ENCODE data around the gene NME9. TPM values are rescaled to one million over a fixed set of nuclear protein-coding genes. Genes with fewer than 3 reads are reported as not detected.

The NME9 gene
- polyA plus RNA-seq, 2 of the 4 experiments (the other 2 are of a cell fraction), result 0.05 TPM; not detected in 1

DNA sequence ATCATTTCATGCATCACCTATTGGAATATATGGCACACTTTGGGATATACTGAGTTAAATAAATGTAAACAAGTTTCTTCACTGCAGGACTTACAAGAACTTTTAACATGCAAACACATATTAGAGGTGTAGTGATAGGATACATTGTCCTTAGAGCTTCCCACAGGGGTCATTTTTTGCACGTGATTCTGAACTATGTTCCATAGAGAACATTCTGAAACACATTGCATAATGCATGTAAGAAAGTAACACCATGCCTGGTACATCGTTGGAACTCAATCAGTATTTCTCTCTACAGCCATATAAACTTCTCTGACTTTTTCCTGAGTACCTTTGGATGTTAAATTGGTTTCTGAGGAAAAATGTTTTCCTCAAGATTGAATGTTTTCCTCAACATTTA, 47.0 kb upstream of the NME9 start (continued):
- TF ChIP-seq, protein P1, sequence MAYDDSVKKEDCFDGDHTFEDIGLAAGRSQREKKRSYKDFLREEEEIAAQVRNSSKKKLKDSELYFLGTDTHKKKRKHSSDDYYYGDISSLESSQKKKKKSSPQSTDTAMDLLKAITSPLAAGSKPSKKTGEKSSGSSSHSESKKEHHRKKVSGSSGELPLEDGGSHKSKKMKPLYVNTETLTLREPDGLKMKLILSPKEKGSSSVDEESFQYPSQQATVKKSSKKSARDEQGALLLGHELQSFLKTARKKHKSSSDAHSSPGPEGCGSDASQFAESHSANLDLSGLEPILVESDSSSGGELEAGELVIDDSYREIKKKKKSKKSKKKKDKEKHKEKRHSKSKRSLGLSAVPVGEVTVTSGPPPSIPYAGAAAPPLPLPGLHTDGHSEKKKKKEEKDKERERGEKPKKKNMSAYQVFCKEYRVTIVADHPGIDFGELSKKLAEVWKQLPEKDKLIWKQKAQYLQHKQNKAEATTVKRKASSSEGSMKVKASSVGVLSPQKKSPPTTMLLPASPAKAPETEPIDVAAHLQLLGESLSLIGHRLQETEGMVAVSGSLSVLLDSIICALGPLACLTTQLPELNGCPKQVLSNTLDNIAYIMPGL (CRISPR knock-in tag; IDR thresholded peaks at IDR 0.05; ENCODE audit: borderline replicate concordance), result no peak
- no peak for TF ChIP-seq MAFK (IDR thresholded peaks at IDR 0.05; ENCODE audit: partially characterized antibody)

DNA sequence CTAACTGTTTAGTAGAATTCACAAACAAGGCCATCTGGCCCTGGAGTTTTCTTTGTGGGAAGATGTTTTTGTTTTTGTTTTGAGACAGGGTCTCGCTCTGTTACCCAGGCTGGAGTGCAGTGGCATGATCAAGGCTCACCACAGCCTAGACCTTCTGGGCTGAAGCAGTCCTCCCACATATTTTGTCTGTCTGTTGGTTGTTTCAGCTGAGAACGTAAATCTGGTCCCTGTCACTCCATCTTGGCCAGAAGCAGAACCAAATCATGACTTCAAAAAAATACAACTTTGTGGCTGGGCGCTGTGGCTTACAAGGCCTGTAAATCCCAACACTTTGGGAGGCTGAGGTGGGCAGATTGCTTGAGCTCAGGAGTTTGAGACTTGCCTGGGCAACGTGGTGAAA, 45.8 kb upstream of the NME9 start:
- no peak for TF ChIP-seq HDAC2 (IDR thresholded peaks at IDR 0.05)
- TF ChIP-seq, protein P2, sequence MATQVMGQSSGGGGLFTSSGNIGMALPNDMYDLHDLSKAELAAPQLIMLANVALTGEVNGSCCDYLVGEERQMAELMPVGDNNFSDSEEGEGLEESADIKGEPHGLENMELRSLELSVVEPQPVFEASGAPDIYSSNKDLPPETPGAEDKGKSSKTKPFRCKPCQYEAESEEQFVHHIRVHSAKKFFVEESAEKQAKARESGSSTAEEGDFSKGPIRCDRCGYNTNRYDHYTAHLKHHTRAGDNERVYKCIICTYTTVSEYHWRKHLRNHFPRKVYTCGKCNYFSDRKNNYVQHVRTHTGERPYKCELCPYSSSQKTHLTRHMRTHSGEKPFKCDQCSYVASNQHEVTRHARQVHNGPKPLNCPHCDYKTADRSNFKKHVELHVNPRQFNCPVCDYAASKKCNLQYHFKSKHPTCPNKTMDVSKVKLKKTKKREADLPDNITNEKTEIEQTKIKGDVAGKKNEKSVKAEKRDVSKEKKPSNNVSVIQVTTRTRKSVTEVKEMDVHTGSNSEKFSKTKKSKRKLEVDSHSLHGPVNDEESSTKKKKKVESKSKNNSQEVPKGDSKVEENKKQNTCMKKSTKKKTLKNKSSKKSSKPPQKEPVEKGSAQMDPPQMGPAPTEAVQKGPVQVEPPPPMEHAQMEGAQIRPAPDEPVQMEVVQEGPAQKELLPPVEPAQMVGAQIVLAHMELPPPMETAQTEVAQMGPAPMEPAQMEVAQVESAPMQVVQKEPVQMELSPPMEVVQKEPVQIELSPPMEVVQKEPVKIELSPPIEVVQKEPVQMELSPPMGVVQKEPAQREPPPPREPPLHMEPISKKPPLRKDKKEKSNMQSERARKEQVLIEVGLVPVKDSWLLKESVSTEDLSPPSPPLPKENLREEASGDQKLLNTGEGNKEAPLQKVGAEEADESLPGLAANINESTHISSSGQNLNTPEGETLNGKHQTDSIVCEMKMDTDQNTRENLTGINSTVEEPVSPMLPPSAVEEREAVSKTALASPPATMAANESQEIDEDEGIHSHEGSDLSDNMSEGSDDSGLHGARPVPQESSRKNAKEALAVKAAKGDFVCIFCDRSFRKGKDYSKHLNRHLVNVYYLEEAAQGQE (IDR thresholded peaks at IDR 0.05), result no peak
- Histone ChIP-seq H3K4me1 (no peaks in the 10 kb centered on the region), H3K4me2 (no peak overlapping the region), H3K9me3 (no peaks in the 10 kb centered on the region), H3K27ac (no peak overlapping the region), H3K4me3 (no peak overlapping the region)
- ATAC-seq (no peak), FAIRE-seq (no peak), DNase-seq (ENCODE audit: low read depth in 1 of 2, low spot score in 1 of 2) (no peak)
- 62% methylated on average over 4 of the region's 4 CpGs for WGBS (ENCODE audit: missing lambda C conversion rate)
- POLR2A ChIA-PET, result no interaction called here
- CTCF ChIA-PET, result interaction anchor here (0.6 to 2.0 kb wide), 3 partner anchors 42 to 162 kb away, joined by 3 to 5 read pairs (median 4); no protein-coding TSS in a partner anchor

DNA sequence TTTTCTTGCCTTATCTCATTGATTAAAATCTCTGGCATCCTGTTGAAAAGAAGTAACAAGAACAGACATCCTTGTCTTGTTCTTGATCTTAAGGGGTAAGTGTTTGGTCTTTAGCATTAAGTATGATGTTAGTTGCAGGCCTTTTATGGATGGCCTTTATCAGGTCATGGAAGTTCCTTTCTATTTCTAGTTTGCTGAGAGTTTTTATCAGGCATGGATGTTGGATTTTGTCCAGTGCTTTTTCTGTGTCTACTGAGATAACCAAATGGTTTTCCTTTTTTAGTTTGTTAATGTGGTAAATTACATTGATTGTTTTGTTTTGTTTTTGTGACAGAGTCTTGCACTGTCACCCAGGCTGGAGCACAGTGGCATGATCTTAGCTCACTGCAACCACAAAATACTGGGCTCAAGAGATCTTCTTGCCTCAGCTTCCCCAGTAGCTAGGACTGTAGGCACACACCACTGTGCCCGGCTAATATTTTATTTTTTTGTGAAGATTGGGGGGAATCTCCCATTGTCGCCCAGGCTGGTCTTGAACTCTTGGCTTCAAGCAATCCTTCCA, 45.0 kb upstream of the NME9 start:
- no peak for FAIRE-seq
- 44% methylated on average over 2 of the region's 2 CpGs for WGBS (ENCODE audit: missing lambda C conversion rate)
- no peak for ATAC-seq
- Histone ChIP-seq H3K27ac (no peak overlapping the region), H3K9me3 (no peaks in the 10 kb centered on the region), H3K4me3 (no peak overlapping the region), H3K4me1 (no peaks in the 10 kb centered on the region), H3K4me2 (no peak overlapping the region)
- TF ChIP-seq CBX8 (IDR thresholded peaks at IDR 0.05) (no peak), FOSL2 (IDR thresholded peaks at IDR 0.05) (no peak), FOSL2 (CRISPR knock-in tag; IDR thresholded peaks at IDR 0.05) (no peak), CHD2 (IDR thresholded peaks at IDR 0.05; ENCODE audit: low read length, partially characterized antibody) (no peak), PHF8 (IDR thresholded peaks at IDR 0.05; ENCODE audit: borderline replicate concordance, low read depth) (no peak), RAD21 (conservative IDR thresholded peaks at IDR 0.05 in 1 of 2, IDR thresholded peaks at IDR 0.05 in 1 of 2) (no peak), HOXB5 (CRISPR knock-in tag; IDR thresholded peaks at IDR 0.05) (no peak), GATA3 (IDR thresholded peaks at IDR 0.05; ENCODE audit: borderline replicate concordance) (no peak), RNF2 (IDR thresholded peaks at IDR 0.05; ENCODE audit: borderline replicate concordance, low read depth) (no peak), MAFK (IDR thresholded peaks at IDR 0.05; ENCODE audit: partially characterized antibody) (no peak), JUN (IDR thresholded peaks at IDR 0.05) (no peak), TFCP2L1 (CRISPR knock-in tag; IDR thresholded peaks at IDR 0.05) (no peak), RCOR1 (IDR thresholded peaks at IDR 0.05; ENCODE audit: low read depth, low read length) (no peak), HOXB13 (CRISPR knock-in tag; IDR thresholded peaks at IDR 0.05; ENCODE audit: low read depth) (no peak), POLR2AphosphoS2 (conservative IDR thresholded peaks at IDR 0.05; ENCODE audit: low read length) (no peak), FOXS1 (CRISPR knock-in tag; IDR thresholded peaks at IDR 0.05) (no peak), CHD4 (IDR thresholded peaks at IDR 0.05; ENCODE audit: borderline replicate concordance) (no peak), FOSB (CRISPR knock-in tag; IDR thresholded peaks at IDR 0.05) (no peak), JUNB (IDR thresholded peaks at IDR 0.05) (no peak)
- TF ChIP-seq, protein P3, sequence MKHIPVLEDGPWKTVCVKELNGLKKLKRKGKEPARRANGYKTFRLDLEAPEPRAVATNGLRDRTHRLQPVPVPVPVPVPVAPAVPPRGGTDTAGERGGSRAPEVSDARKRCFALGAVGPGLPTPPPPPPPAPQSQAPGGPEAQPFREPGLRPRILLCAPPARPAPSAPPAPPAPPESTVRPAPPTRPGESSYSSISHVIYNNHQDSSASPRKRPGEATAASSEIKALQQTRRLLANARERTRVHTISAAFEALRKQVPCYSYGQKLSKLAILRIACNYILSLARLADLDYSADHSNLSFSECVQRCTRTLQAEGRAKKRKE (CRISPR knock-in tag; IDR thresholded peaks at IDR 0.05; ENCODE audit: low read depth), result no peak
- TF ChIP-seq, protein P4, sequence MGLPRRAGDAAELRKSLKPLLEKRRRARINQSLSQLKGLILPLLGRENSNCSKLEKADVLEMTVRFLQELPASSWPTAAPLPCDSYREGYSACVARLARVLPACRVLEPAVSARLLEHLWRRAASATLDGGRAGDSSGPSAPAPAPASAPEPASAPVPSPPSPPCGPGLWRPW (IDR thresholded peaks at IDR 0.05), result no peak
- no peak for DNase-seq (ENCODE audit: low read depth in 1 of 2, low spot score in 1 of 2)
- ChIA-PET POLR2A (no interaction called here), CTCF (interaction anchor here (2.0 kb wide), 1 partner anchor 44 kb away, joined by 4 read pairs; no protein-coding TSS in a partner anchor)

Data from A549 (cell line).